K562 (cell line): ENCODE results near the gene PDLIM7. TPM values are rescaled to one million over a fixed set of nuclear protein-coding genes. Genes with fewer than 3 reads are reported as not detected.

Experiments
- CHD7 ChIP-seq: fragments of 200-600 bp; sonication (generic); IDR thresholded peaks from one replicate; pipeline ENCODE4 v1.6.1; 2012; ENCODE audit warnings: mild to moderate bottlenecking, low read depth, low read length, inconsistent platforms
- FIP1L1 ChIP-seq: fragments of 200-400 bp; formaldehyde crosslinking; IDR thresholded peaks from 2 replicates; pipeline ENCODE4 v1.6.1; 2018; ENCODE audit warnings: mild to moderate bottlenecking, low read depth, low read length; ENCODE audit not compliant: poor library complexity, severe bottlenecking
- FOXK1 ChIP-seq: sonication (generic); formaldehyde crosslinking; IDR thresholded peaks from 2 replicates; pipeline ENCODE4 v1.8.0; 2022; ENCODE audit warnings: missing genetic modification reagents, mild to moderate bottlenecking, borderline replicate concordance
- HIVEP1 ChIP-seq: fragments of 250-450 bp; sonication (Bioruptor Pico); IDR thresholded peaks from 2 replicates; pipeline ENCODE4 v1.4.0; 2020; ENCODE audit warnings: mild to moderate bottlenecking
- NCOA1 ChIP-seq: fragments of 450-650 bp; IDR thresholded peaks from 2 replicates; pipeline ENCODE4 v1.6.1; 2016; ENCODE audit warnings: low read depth
- NR2C2 ChIP-seq, 2 experiments: fragments of 200-800 bp in 1 of 2; sonication (Bioruptor generic) in 1 of 2; sonication (generic) in 1 of 2; formaldehyde crosslinking in 1 of 2; IDR thresholded peaks; 2 replicates each; pipeline versions ENCODE4 v1.6.1 to v1.8.0; 2016 to 2022; ENCODE audit warnings: mild to moderate bottlenecking in 1 of 2, missing compliant biosample characterization in 1 of 2, missing genetic modification characterization in 1 of 2, missing genetic modification reagents in 1 of 2
- PHB ChIP-seq: fragments of 250-450 bp; sonication (Bioruptor Pico); IDR thresholded peaks from 2 replicates; pipeline ENCODE4 v1.5.0; 2021
- PTTG1 ChIP-seq: fragments of 450-650 bp; IDR thresholded peaks from 2 replicates; pipeline ENCODE4 v1.6.1; 2016; ENCODE audit warnings: low read depth, mild to moderate bottlenecking, missing genetic modification characterization, missing compliant biosample characterization
- RB1 ChIP-seq: fragments of 450-650 bp; IDR thresholded peaks from 2 replicates; pipeline ENCODE4 v1.6.1; 2017; ENCODE audit warnings: low read depth, mild to moderate bottlenecking
- TSHZ1 ChIP-seq: fragments of 250-450 bp; sonication (Bioruptor Pico); IDR thresholded peaks from 2 replicates; pipeline ENCODE4 v1.4.0; 2020; ENCODE audit warnings: mild to moderate bottlenecking, moderate library complexity
- U2AF2 ChIP-seq: fragments of 200-400 bp; formaldehyde crosslinking; optimal IDR thresholded peaks from 2 replicates; pipeline ENCODE3; 2017; ENCODE audit warnings: low read depth, mild to moderate bottlenecking, low read length
- ZFP30 ChIP-seq: fragments of 250-450 bp; sonication (Bioruptor Pico); IDR thresholded peaks from 2 replicates; pipeline ENCODE4 v1.8.0; 2022; ENCODE audit warnings: moderate library complexity, mild to moderate bottlenecking, inconsistent platforms, borderline replicate concordance
- polyA plus RNA-seq, 8 experiments: library from polyadenylated mRNA; depleted of rRNA in 4 of 8; stranded (reverse) in 5 of 8; unstranded in 3 of 8; fragments of >200 nt; fragmentation: Nextera tagmentation in 2 of 8; fragmentation: Illumina TruSeq in 1 of 8; extraction: Ambion mirVana in 2 of 8; extraction: Trizol in 1 of 8; gene quantifications; 2 replicates each; pipeline versions ENCODE4 v1.2.1 to v1.2.3, GENCODE V29; 2011 to 2014; ENCODE audit warnings: inconsistent platforms in 1 of 8, missing spikeins in 1 of 8
- total RNA-seq, 7 experiments: library from RNA; depleted of rRNA in 6 of 7; stranded (reverse); fragments of >200 nt in 6 of 7; fragmentation: Illumina TruSeq in 2 of 7; extraction: Trizol in 2 of 7; gene quantifications; 2 replicates each; pipeline versions ENCODE4 v1.2.1 to v1.2.3, GENCODE V29; 2011 to 2021; ENCODE audit warnings: low replicate concordance in 1 of 7

PDLIM7 gene
- total and polyA plus RNA-seq, 9 of the 15 experiments (the other 6 are each of a cell fraction or from before 2014, with no cell fraction given) = 2.1 to 124 (median 32.6) TPM

- TF ChIP-seq TSHZ1 (CRISPR knock-in tag) (no peak), CHD7 (no peak), PHB (CRISPR knock-in tag) (no peak), NR2C2 (CRISPR knock-in tag; IDR thresholded peaks at IDR 0.05) (peak; percentile 69), NR2C2 (tag; IDR thresholded peaks at IDR 0.05) (peak; percentile 36; the same call in 1 of the 2 replicates), FIP1L1 (peak; percentile 92), FOXK1 (CRISPR knock-in tag) (no peak), HIVEP1 (CRISPR knock-in tag) (peak; percentile 14; the same call in 1 of the 2 replicates), PTTG1 (tag) (no peak), U2AF2 (no peak), NCOA1 (no peak), RB1 (peak; percentile 89; the same call in 1 of the 2 replicates), ZFP30 (CRISPR knock-in tag) (no peak)
These were observed 42.3 kb downstream of the PDLIM7 start (continued) for GRCh38 chr5:177455036-177455660.
